ENCODE measurements around the gene COL24A1. TPM values are rescaled to one million over a fixed set of nuclear protein-coding genes. Genes with fewer than 3 reads are reported as not detected.

COL24A1 gene
- total RNA-seq, 4 donors from 2014 or later, result 1.0 to 2.8 (median 1.9) TPM

DNA sequence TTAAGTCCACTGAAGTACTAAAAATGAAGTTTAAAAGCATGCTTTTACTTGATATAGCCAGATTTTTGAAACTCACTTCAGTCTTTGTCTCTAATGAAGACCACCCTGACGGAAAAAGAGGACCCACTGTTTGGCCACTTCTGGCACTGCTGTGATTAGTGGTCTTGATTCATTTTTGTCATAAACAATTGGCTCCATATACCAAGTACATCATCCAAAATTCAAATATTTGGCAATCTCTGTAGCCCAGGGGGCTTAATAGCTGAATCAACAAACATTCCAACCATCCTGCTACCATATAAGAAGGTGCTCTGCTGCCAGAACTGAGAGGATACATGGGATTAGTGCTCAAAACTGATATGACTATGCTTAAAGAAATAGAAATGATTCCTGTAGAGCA, 156.0 kb downstream of the COL24A1 start:
- TF ChIP-seq EP300 (IDR thresholded peaks at IDR 0.05), result no peak
- TF ChIP-seq, protein P1, sequence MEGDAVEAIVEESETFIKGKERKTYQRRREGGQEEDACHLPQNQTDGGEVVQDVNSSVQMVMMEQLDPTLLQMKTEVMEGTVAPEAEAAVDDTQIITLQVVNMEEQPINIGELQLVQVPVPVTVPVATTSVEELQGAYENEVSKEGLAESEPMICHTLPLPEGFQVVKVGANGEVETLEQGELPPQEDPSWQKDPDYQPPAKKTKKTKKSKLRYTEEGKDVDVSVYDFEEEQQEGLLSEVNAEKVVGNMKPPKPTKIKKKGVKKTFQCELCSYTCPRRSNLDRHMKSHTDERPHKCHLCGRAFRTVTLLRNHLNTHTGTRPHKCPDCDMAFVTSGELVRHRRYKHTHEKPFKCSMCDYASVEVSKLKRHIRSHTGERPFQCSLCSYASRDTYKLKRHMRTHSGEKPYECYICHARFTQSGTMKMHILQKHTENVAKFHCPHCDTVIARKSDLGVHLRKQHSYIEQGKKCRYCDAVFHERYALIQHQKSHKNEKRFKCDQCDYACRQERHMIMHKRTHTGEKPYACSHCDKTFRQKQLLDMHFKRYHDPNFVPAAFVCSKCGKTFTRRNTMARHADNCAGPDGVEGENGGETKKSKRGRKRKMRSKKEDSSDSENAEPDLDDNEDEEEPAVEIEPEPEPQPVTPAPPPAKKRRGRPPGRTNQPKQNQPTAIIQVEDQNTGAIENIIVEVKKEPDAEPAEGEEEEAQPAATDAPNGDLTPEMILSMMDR (IDR thresholded peaks at IDR 0.05), result no peak
- no peak for TF ChIP-seq POLR2A (IDR thresholded peaks at IDR 0.05)

DNA sequence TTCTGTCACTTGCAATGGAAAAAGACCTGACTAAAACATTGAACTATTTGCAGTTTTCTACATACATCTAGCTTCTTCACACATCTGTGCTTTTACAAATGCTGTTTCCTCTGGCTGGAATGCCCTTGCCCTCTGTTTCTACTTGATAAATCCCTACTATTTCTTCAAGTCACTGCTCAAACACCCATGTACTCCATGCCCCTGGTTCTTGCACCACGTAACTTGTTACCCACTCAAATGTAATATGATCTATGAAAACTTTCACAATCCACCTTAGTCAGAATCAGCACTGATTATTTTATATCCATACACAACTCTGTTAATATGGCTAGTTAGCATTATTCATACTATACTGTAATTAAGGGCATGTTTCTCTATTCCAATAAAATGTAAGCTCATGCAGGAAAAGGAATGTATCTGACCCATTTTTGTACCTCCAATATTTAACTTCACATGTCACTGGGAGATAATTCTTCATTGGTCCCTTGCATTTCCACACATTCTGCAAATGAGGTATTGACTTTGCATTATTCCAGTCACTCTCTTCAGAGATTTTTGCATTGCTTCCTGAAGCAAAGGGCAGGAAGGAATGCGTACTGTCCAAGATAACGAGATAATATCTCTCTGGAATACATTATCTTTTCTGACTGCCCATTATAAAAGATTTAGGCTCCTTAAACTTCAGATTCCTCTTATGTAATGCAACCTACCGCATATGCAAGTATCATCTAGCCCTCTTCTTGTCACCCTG, 158.3 kb downstream of the COL24A1 start:
- H3K27ac ChIP-seq, result no peak overlapping the region
- WGBS, 2 donors, result 90% methylated on average over 4 of the region's 4 CpGs
- TF ChIP-seq POLR2A (IDR thresholded peaks at IDR 0.05) (no peak), EP300 (IDR thresholded peaks at IDR 0.05) (no peak)
- TF ChIP-seq, protein P1 (IDR thresholded peaks at IDR 0.05), result no peak

More for the DNA sequence above, 156.0 kb downstream of the COL24A1 start:
- no peak for DNase-seq (ENCODE audit: low spot score in 2 of 2)
- Histone ChIP-seq H3K36me3 (no peaks in the 10 kb centered on the region), H3K27me3 (no peaks in the 10 kb centered on the region), H3K4me3 (no peak overlapping the region), H3K27ac (no peak overlapping the region), H3K4me1 (no peaks in the 10 kb centered on the region), H3K9me3 (peaks cover 0 to 5% (median 0%) of the 10 kb centered on the region in 4 donors)
- WGBS, 2 donors, result 0 to 55% methylated on average over 1 of the region's 1 CpG

DNA sequence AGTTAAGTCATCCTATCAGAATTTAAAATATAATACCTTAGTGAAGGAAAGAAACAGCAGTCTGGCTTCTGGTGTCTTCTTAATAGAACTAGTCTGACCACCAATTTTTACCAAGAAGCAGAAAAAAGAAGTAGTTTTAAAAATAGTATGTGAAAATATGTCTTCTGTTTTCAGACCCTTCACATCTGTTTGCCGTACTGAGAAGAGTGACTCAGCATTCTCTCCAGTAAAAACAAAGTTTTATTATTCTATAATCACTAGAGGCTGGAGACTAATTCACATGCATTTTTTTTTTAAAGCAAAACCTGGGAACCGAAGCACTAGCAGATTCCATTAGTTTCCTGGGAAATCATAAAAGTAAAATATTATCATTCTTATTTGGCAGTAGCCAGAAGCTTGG, 163.8 kb downstream of the COL24A1 start:
- Histone ChIP-seq H3K27me3 (no peaks in the 10 kb centered on the region), H3K4me3 (peak overlapping the region in 1 of 4 donors; percentile 20), H3K36me3 (no peaks in the 10 kb centered on the region), H3K4me1 (peaks cover 0 to 4% (median 0%) of the 10 kb centered on the region in 4 donors), H3K27ac (peak overlapping the region in 1 of 4 donors; percentile 53), H3K9me3 (no peaks in the 10 kb centered on the region)
- WGBS, 2 donors, result 3 to 8% methylated on average over 2 of the region's 2 CpGs
- TF ChIP-seq POLR2A (IDR thresholded peaks at IDR 0.05), result no peak
- TF ChIP-seq, protein P1 (IDR thresholded peaks at IDR 0.05), result no peak
- no peak for TF ChIP-seq EP300 (IDR thresholded peaks at IDR 0.05)
- DNase-seq (ENCODE audit: low spot score in 2 of 2), result no peak

More for the DNA sequence above, 158.3 kb downstream of the COL24A1 start:
- Histone ChIP-seq H3K36me3 (no peaks in the 10 kb centered on the region), H3K4me1 (no peaks in the 10 kb centered on the region), H3K27me3 (no peaks in the 10 kb centered on the region), H3K9me3 (no peaks in the 10 kb centered on the region), H3K4me3 (no peak overlapping the region)
- no peak for DNase-seq (ENCODE audit: low spot score in 2 of 2)

DNA sequence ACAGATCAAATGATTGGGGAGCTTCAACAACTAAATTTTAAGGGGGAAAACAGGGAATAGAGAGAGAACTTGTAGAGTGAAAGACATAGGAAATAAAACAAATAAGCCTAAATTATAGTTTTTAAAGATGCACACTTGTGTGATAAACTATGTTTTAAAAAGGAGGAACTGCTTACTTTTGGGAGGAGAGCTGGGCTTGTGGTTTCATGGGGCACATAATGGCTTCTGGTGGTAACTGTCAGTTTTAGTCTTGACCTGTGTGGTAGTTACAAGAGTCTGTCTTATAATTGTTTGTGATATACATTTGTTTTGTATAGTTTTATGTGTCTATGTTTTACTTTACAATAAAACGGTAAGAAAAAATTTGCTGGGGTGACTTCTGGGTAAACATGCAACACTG, 165.3 kb downstream of the COL24A1 start:
- TF ChIP-seq EP300 (IDR thresholded peaks at IDR 0.05) (no peak), POLR2A (IDR thresholded peaks at IDR 0.05) (no peak)
- TF ChIP-seq, protein P1 (IDR thresholded peaks at IDR 0.05), result no peak
- WGBS, 2 donors, result 82 to 83% methylated on average over 1 of the region's 1 CpG
- no peak overlapping the region for H3K27ac ChIP-seq

DNA sequence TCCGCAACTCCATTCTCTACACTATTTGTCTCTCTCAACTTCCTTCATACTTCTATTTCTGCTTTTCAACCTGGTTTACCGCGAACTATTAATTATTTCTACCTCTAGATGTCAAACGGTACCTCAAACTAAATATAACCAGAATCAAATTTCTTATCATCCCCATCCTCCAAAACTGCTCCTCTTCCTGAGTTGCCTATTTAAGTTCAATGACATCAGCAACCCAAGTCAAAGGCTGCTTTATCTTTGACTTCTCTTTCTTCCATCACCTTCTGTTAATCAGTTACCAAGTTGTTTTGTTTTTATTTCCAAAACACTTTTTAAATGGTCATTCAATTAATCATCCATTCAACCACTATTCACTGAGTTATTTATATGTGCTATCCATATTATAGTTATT, 171.9 kb downstream of the COL24A1 start:
- 89 to 92% methylated on average over 4 of the region's 4 CpGs for WGBS, 2 donors
- no peaks in the 10 kb centered on the region for H3K9me3 ChIP-seq
- no peak for TF ChIP-seq POLR2A (IDR thresholded peaks at IDR 0.05)
- TF ChIP-seq EP300 (IDR thresholded peaks at IDR 0.05), result no peak
- TF ChIP-seq, protein P1 (IDR thresholded peaks at IDR 0.05), result no peak

More for the DNA sequence above, 165.3 kb downstream of the COL24A1 start:
- no peak overlapping the region for H3K4me3 ChIP-seq
- H3K9me3 ChIP-seq, result no peaks in the 10 kb centered on the region
- H3K4me1 ChIP-seq, result peaks cover 0 to 4% (median 0%) of the 10 kb centered on the region in 4 donors
- no peak for DNase-seq (ENCODE audit: low spot score in 2 of 2)
- no peaks in the 10 kb centered on the region for H3K36me3 ChIP-seq
- H3K27me3 ChIP-seq, result no peaks in the 10 kb centered on the region

More for the DNA sequence above, 171.9 kb downstream of the COL24A1 start:
- H3K27me3 ChIP-seq, result no peaks in the 10 kb centered on the region
- no peak for DNase-seq (ENCODE audit: low spot score in 2 of 2)
- no peak overlapping the region for H3K27ac ChIP-seq
- no peak overlapping the region for H3K4me3 ChIP-seq
- peaks cover 0 to 11% (median 0%) of the 10 kb centered on the region in 4 donors for H3K4me1 ChIP-seq
- H3K36me3 ChIP-seq, result no peaks in the 10 kb centered on the region
